NCI-H2196 (cell line): Measurements from ENCODE around the gene GIMAP6.
"Not testable (repeated sequence)": the region's sequence is repeated elsewhere in the genome, so short reads cannot be mapped to it uniquely, and the experiment has no call there.

ENCODE experiments used
- DNase-seq: peaks from one replicate; lab custom pipeline; 2025; ENCODE audit not compliant: unreplicated experiment; lab: John Stamatoyannopoulos, UW

GIMAP6 gene

DNA sequence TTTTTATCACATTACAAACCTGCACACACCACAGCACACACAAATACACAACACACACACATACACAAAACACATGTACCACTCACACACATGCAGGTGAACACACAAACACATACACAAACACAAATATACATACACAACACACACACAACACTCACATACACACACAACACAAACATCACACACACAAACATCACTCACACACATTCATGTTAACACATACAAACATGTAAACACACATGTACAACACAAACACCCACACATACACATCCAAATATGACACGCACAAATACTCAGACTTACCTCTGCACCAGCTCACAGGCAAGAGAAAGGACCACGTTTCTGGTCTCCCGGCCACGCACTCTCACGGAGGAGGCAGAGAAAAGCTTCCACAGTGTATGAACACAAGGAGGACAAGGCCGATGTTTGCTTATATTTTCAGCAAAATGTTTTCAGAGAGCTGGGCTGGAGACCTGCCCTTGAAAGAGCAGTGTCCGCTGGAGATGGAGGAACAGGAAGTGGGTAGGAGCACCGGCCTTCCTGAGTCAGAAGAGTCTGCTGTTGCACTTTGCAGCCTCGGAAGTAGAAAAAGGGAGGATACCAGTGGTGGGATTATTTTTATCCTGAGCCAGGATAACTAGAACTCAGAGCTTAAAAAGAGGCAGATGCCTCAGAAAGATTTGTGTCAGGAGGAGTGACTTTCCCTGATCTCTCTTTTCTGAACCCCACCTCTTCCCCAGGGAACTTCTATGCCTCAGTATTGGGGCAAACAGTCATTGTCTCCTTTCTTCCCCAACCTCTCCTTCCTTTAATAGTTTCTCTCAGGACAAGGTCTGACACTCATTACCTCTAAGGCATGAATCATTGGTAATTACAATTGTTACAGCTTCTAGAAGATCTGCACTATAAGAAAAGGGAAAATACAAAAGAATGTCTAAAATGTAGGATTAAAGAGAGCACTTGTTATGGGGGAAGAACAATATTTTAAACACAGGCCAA is at the start of gene GIMAP6:
TSS of gene GIMAP6 (minus strand) at position 520 of the 999 bp plus-strand sequence. CDS start 2,243 bp downstream, outside the sequence.
- no peak for DNase-seq

DNA sequence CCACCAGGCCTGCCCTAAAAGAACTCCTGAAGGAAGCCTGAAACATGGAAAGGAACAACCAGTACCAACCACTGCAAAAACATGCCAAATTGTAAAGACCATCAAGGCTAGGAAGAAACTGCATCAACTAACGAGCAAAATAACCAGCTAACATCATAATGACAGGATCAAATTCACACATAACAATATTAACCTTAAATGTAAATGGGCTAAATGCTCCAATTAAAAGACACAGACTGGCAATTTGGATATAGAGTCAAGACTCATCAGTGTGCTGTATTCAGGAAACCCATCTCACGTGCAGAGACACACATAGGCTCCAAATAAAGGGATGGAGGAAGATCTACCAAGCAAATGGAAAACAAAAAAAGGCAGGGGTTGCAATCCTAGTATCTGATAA is 48.2 kb upstream of the GIMAP6 start:
- not testable (repeated sequence) for DNase-seq

DNA sequence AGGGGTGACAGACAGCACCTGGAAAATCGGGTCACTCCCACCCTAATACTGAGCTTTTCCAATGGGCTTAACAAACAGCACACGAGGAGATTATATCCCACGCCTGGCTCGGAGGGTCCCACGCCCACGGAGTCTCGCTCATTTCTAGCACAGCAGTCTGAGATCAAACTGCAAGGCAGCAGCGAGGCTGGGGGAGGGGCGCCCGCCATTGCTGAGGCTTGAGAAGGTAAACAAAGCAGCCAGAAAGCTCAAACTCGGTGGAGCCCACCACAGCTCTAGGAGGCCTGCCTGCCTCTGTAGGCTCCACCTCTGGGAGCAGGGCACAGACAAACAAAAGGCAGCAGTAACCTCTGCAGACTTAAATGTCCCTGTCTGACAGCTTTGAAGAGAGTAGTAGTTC is 46.4 kb upstream of the GIMAP6 start:
- DNase-seq = not testable (repeated sequence)

DNA sequence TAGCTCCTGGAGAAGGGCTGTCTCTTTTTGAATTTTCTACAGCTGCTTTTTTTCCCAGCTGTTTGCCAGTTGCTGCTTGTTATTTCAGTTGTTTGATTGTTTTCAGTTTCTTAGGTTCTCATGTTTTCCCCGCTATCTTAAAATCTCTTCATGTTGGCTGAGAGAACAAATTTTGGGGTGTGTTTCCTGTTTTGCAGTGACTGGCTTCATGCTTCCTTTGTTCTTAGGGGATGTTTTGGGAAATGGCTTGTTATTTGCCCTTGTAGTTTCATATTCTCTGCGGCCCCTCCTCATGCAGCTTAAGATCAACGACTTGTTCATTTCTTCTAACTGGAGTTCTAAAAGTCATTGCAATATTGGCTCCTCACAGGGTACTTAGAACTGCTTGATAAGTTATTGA is 44.7 kb upstream of the GIMAP6 start:
- DNase-seq = not testable (repeated sequence)

DNA sequence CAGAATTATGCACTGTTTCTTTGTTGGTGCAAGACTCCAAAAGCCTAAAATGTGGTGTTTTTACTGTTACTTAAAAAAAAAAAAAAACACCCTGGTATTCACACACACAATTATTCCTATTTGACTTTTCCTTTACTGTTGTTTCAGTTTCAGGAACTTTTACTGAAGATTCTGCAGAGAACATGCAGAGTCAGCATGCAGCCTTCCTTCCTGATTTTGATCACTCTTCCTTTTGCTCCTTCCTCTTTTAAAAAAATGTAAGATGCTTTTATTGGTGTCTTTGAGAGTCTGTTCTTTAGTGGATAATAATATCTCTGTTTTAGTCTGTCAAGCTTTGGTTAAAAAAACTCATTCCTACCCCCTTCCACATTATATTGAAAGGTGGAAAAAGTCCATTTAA is 44.1 kb upstream of the GIMAP6 start:
- DNase-seq = not testable (repeated sequence)

DNA sequence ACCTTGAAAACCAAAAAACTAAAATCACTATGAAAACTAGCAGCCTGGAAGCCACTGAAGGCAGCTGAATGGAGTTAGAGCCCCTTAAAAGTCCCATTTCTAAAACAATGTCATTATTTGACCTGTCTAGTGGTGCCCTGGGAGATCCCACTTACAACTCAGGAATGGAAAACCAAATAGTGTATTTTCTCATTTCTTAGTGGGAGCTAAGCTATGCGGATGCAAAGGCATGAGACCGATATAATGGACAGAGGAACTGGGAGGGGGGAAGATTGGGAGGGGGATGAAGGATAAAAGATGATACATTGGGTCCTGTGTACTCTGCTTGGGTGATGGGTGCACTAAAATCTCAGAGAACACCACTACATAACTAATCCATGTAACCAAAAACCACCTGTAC is 43.5 kb upstream of the GIMAP6 start:
- DNase-seq = no peak

DNA sequence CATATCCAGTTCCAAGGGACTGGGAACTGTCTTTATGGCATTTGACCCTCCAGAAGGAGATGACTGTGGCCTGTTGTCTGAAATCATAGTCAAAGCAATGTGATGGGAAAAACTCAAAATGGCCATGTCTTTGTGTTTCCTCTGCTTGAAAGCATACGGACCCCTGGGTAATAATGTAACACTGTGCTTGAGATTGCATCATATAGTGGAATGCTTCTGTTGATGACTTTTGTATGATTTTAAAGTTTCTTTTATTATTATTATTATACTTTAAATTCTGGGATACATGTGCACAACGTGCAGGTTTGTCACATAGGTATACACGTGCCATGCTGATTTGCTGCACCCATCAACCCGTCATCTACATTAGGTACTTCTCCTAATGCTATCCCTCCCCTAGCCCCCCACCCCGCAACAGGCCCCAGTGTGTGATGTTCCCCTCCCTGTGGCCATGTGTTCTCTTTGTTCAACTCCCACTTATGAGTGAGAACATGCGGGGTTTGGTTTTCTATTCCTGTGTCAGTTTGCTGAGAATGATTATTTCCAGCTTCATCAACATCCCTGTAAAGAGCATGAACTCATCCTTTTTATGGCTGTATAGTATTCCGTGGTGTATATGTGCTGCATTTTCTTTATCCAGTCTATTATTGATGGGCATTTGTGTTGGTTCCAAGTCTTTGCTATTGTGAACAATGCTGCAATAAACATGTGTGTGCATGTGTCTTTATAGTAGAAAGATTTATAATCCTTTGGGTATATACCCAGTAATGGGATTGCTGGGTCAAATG is 39.8 kb upstream of the GIMAP6 start:
- not testable (repeated sequence) for DNase-seq

DNA sequence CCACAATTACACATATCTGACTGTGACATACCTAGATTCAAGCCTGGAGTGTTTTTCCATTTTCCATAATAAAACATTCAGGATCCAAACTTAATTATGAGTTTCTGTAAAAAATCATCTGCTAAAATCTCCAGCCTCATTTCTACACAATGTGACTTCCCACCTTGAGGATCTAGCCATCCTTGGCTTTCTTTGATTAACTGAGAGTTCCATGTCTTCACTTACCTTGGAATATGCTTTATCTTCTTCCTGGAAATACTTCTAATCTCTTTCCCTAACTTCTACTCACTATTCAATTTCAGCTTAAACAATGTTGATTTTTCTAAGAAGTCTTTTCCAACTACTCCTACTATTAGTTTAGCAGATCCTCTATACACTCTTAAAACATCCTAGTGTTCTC is 36.8 kb upstream of the GIMAP6 start:
- no peak for DNase-seq

DNA sequence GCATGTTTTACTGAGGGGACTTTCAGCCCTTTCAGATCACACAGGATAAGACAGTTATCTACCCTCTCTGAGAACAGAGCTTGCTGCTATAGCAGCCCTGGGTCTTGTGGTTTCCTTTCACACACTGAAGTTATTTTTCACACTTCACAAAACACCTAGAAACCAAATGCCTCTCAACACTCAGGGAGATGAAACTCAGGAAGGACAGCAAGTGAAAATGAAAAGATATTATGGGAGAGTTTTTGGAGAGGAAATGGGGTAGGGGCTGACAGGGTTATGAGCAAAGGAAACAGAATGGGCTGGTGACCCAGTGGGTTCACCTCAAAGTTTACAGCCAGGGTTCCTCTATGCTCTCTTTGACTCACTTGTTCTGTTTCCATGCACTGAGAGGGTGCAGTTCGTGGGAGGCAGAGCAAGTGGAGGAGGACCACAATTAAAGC is 36.3 kb upstream of the GIMAP6 start:
- no peak for DNase-seq

DNA sequence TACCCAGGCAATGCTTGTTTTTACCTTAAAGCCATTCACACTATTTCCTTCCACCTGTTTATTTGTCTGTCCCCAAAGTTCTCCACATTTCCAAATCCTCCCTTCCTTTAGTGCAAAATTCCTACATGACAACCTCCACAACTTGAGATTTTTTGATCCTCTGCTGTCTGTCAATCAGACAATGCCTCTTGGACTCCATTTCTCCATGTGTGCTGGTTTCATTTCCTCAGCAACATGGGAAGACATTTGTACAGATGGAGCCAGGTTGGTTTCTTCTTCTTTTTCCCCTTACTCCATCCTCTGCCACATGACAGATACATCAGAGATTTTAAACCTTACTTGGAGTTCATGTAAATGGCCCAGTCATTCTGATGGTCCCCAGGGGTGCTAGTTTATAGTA is 34.2 kb upstream of the GIMAP6 start:
- DNase-seq = no peak

DNA sequence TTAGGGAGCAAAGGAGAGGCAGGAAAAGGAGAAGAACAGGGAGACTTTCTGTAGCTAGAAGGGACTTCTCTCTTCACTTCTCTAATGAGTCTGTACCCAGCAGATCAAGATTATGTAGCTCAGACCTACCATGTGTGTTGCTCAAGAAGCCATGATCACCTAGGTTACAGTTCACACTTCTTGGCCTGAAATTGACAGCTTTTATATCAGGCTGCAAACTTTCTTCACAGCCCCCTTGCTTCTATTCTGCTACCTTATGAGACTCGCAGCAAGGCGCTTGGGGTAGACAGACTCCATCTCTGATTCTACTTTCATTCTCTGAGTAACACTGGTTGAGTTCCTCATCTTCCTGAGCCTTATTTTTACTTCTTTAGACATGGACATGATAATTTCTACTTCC is 33.7 kb upstream of the GIMAP6 start:
- DNase-seq = no peak

DNA sequence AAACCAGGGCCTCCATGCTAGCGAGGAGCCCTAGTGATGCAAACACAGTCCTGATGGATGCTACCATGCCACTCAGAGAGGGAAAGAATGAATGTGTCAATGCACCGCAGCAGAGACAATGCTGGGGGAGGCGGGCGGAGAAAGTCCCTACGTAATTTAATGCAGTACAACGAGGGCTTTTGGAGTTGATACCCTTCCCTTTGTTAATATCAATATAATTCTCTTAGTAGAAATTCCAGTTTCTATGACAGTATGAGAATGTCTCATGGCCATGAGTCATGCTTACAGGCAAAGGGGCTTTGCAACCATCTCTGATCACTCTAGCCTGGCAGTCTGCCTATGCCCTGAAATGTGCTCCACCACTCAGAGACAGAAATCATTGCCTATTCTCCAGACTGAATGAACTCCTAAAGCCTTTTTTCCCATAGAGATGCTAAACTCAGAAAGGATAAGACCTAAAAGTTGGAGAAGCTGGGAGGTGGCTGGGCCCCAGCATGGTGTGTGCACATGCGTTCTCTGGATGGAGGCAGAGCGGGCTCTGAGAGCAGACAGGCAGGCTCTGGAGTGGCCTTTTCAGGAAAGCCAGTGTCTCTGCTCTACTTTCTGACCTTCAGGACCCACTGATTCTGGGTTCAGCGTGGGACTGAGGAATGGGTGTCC is 33.0 kb upstream of the GIMAP6 start:
- DNase-seq = no peak

DNA sequence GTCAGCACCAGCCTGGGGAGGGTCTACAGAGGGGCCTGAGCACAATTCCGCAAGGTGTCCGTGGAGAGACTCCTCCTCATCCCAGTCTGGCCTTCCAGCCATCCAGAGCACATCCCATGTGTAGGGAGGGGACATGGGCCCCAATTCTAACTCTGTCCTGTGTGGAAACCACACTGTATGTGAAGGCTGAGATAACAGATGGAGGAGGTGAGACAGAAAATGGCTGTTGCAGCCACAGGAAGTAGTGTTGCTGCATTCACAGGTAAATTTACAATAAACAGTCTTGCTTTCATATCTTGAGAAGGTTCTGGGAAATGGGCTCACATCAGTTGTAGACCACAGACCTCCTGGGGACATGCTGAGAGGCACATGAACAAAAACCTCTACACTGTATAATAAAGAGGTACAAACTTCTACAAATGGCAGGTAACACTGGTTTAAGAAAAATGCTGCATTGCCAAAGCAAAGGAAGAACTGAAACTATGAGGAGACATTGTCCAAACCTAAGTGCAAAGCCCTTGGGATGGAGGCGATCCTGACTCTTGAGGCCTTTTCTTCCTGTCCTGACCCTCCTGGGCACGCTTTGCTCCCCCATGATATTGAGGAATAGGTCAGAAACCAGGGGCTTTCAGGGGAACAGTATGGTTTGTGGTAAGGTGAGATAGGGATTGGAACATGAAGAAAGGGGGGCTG is 31.8 kb upstream of the GIMAP6 start:
- no peak for DNase-seq

DNA sequence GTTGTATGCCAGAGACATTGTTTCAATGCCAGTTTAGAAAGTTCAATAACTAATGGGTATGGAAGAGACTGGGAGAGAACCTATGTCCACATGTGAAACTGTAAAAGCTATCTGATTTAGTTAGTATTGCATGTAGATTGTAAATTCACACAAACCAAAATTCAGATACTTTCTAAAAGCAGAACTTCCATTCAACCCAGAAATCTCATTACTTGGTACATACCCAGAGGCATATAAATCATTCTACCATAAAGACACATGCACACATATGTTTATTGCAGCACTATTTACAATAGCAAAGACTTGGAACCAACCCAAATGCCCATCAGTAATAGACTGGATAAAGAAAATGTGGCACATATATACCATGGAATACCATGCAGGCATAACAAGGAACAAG is 30.6 kb upstream of the GIMAP6 start:
- DNase-seq = not testable (repeated sequence)

DNA sequence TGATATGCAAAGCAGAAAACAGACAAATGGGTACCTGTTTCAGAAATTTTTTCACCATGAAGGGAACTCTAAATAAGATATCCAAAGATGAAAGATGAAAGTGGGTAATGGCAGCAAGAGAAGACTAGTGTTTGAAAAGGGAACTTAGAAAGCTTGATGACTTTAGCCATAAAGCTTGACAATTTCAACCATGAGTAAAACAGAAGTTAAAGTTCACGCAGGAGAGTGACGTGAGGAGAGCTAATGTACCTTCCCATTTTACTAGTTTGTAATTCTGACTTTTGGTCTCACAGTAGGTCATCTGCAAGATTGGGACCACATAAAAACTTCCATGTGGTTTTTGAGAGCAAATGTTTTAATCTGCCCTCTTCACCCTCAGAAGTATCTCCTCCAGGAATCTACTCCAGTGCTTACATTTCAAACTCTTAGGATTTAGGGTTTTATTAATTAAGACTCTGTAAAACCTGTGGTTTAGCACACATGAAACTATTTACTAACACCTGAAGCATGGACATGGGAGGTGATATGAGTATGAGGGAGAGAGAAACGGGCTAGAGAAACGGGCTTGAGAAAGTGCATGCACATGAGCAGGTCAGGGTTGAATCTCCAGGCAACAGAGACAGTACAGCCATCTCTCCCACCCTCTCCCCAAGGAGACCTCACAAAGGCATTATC is 28.9 kb upstream of the GIMAP6 start:
- no peak for DNase-seq

DNA sequence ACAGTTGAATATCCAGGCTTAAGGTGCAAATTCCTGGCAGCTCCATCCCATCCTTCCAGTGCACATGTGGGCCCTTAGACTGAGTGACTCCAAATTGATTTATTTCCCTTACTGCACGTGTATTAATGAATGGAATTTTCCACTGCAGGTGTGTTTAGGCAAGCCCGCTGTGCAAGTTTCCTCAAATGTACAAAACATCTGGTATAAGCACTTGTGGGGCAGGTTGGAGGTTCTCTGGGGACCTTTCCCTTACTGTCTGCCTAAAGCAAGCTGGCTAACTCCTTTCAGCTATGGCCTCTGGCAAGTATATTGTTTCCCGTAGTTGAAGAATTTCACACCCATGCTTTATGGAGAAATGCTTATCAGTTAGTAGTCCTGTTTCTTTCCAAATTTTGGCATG is 25.3 kb upstream of the GIMAP6 start:
- no peak for DNase-seq

DNA sequence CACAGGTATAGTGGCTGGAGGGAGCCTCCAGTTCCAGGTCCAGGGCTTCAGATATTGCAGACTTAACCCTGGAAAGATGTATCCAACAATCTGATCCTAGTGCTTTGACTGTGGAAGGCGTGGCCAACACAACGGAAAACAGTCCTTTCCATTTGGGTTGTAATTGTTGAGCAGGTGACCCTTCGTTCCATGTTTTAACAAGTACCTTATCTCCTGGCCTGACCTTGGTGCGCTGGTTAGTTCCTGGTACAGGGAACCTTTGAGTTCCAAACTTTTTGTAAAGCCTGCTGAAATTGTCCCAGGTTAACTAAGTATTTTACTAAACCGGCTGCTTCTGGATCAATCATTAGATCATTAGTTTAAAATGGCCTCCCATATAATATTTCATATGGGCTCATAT is 23.9 kb upstream of the GIMAP6 start:
- DNase-seq = no peak

DNA sequence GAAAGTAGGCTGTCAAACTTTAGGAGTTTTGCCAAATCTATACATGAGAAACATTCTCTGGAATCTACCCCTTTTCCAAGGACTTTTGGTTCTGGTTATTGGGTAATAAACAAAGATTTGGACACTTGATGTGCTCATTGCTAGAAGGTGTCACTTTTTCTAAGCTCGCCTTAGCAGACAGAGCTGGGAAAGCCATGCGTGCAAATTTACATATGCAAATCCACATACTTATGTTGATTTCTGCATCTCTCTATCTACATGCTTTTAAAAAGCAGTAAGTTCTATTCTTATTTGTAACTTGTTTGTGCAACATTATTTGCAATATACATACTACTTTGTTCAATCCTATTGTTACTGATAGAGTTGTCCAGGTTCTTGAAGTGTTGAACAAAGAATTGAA is 22.5 kb upstream of the GIMAP6 start:
- no peak for DNase-seq

DNA sequence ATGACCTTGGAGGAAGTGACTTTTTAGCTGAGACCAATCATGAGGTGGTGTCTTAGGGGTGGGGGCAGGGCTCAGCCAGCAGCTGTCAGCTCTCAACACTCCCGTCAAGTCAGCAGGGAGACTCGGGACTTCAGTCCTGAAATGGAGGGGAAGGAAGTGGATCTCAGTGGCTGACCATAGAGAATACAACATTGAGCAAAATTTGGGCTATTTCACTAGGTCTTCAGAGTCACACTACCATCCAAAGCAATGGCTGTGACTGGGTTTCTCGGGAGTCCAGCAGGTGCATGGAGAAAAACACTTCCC is 16.8 kb upstream of the GIMAP6 start:
- no peak for DNase-seq

DNA sequence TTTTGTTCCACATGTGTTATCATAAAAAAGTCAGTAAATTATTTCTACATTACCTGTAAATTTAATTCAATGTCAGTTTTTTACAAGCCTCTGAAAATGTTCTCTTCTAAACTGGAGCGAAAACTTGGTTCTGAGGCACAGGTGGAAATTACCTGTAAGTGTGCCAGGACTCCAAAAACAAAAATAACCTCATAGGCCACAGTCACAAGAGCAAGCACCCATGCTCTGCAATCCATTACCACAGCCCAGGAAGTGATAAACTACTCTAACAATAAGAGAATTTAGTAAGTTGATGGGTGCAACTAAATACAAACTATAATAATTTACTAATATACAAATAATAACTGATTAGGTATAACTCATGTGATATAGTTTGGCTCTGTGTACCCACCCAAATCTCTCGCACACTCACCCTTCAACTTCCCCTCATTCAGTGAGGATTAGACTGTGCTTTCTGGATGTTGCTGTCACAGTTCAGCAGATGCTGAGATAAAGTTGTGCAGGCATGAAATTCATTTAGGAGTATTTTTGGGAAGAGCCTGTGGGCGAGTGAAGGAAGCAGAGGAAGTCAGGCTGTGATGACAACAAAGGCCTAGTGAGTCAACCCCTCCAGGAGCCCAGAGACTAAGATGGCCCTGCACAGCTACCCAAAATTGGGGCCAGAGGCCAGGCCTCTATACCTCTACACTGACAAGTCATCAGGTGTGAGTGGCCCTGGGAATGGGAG is 16.3 kb upstream of the GIMAP6 start:
- DNase-seq = no peak
